HepG2 (cell line): ENCODE measurements around the gene FASLG. TPM values are rescaled to one million over a fixed set of nuclear protein-coding genes. Genes with fewer than 3 reads are reported as not detected.

ENCODE experiments used
- ATAC-seq: fragments of 200-7000 bp; cut with Tn5 transposase; 3 replicates; pipeline ENCODE4 v1.9.1; 2020; ENCODE audit warnings: mild to moderate bottlenecking, moderate library complexity
- BruUV-seq: library from RNA; stranded (reverse); fragments of 400-500 nt; replicated peaks from 2 replicates; lab custom pipeline; 2021; lab: Mats Ljungman, UMichigan
- CTCF ChIA-PET: fragments of 300-600 bp; formaldehyde crosslinking; extraction: SDS; loops from one replicate; lab custom pipeline; 2021; ENCODE audit warnings: low total read pairs, inconsistent platforms, low intra/inter-chr PET ratio; lab: Yijun Ruan, JAX
- POLR2A ChIA-PET: fragments of 350-600 bp; sonication (Branson Sonifier 250); formaldehyde crosslinking; loops from one replicate; lab custom pipeline; 2020; ENCODE audit warnings: antibody characterized with exemption, inconsistent platforms; lab: Yijun Ruan, JAX
- DNase-seq: peaks from one replicate; pipeline ENCODE4 v3.0.0-alpha.2; 2015; ENCODE audit warnings: low spot score
- FAIRE-seq: peaks from 3 replicates; lab custom pipeline; 2011; peaks lifted over from hg19 to GRCh38; lab: Jason Lieb, UNC
- H2AFZ ChIP-seq: one replicate; pipeline ENCODE4 v1.6.1; 2011; ENCODE audit warnings: low read length, inconsistent platforms
- H3K27ac ChIP-seq: fragments of 300-600 bp; 3 replicates; pipeline ENCODE4 v1.8.0; 2011; ENCODE audit warnings: mixed run types, mild to moderate bottlenecking, mixed read lengths, low read length, inconsistent platforms; ENCODE audit not compliant: insufficient read depth; ENCODE audit errors: extremely low read length
- H3K27me3 ChIP-seq, 2 experiments: fragments of 200-600 bp in 1 of 2; 2 replicates in 1 of 2; 3 replicates in 1 of 2; pipeline versions ENCODE4 v1.6.0 to v1.8.0; 2011; ENCODE audit warnings: low read length in 2 of 2, mild to moderate bottlenecking in 2 of 2, moderate library complexity in 2 of 2, inconsistent platforms in 1 of 2; ENCODE audit not compliant: insufficient read depth in 2 of 2, control insufficient read depth in 1 of 2
- H3K36me3 ChIP-seq, 2 experiments: fragments of 200-600 bp in 1 of 2; replicated peaks in 1 of 2; 2 replicates in 1 of 2; 3 replicates in 1 of 2; pipeline versions ENCODE4 v1.5.1 to v1.8.0; 2011; ENCODE audit warnings: low read length in 2 of 2, inconsistent platforms in 1 of 2; ENCODE audit not compliant: insufficient read depth in 2 of 2, control insufficient read depth in 1 of 2
- H3K4me1 ChIP-seq: 2 replicates; pipeline ENCODE4 v1.5.1; 2012; ENCODE audit warnings: low read length, inconsistent platforms; ENCODE audit not compliant: insufficient read depth
- H3K4me2 ChIP-seq: 2 replicates; pipeline ENCODE4 v1.6.0; 2011; ENCODE audit warnings: low read depth, low read length, inconsistent platforms
- H3K4me3 ChIP-seq, 3 experiments: fragments of 200-600 bp in 1 of 3; sonication (generic), shearing (Covaris generic) in 1 of 3; replicated peaks in 1 of 3; 2 replicates each; pipeline ENCODE4 v1.5.1; 2011 to 2016; ENCODE audit warnings: low read length in 3 of 3, inconsistent platforms in 2 of 3, low read depth in 2 of 3, mild to moderate bottlenecking in 2 of 3, control low read depth in 1 of 3, mixed read lengths in 1 of 3; ENCODE audit not compliant: insufficient read depth in 1 of 3
- H3K79me2 ChIP-seq: one replicate; pipeline ENCODE4 v1.6.1; 2011; ENCODE audit warnings: low read length, inconsistent platforms; ENCODE audit not compliant: insufficient read depth
- H3K9ac ChIP-seq: 2 replicates; pipeline ENCODE4 v1.6.0; 2011; ENCODE audit warnings: mild to moderate bottlenecking, low read depth, low read length, inconsistent platforms; ENCODE audit not compliant: insufficient read depth
- H3K9me3 ChIP-seq: 2 replicates; pipeline ENCODE4 v1.5.1; 2012; ENCODE audit warnings: mild to moderate bottlenecking, low read length
- H4K20me1 ChIP-seq: 2 replicates; pipeline ENCODE4 v1.6.0; 2011; ENCODE audit warnings: inconsistent platforms, mild to moderate bottlenecking, low read length, moderate library complexity; ENCODE audit not compliant: insufficient read depth
- AHR ChIP-seq: IDR thresholded peaks from 2 replicates; pipeline ENCODE4 v1.6.1; 2018; ENCODE audit warnings: missing genetic modification reagents, missing compliant biosample characterization
- ATRX ChIP-seq: sonication (generic); formaldehyde crosslinking; IDR thresholded peaks from 2 replicates; pipeline ENCODE4 v1.4.0; 2020; ENCODE audit warnings: missing genetic modification reagents, borderline replicate concordance
- ETV5 ChIP-seq: IDR thresholded peaks from 2 replicates; pipeline ENCODE4 v1.6.1; 2018; ENCODE audit warnings: missing biosample characterization, missing genetic modification reagents, inconsistent platforms, borderline replicate concordance
- HMG20B ChIP-seq: conservative IDR thresholded peaks from 2 replicates; pipeline ENCODE4 v1.6.1; 2016; ENCODE audit warnings: missing genetic modification reagents, missing compliant biosample characterization
- JUN ChIP-seq: sonication (generic); formaldehyde crosslinking; IDR thresholded peaks from 2 replicates; pipeline ENCODE4 v1.4.0; 2020; ENCODE audit warnings: mild to moderate bottlenecking, missing genetic modification reagents
- JUNB ChIP-seq: sonication (generic); formaldehyde crosslinking; IDR thresholded peaks from 2 replicates; pipeline ENCODE4 v1.8.0; 2022; ENCODE audit warnings: missing genetic modification reagents, mild to moderate bottlenecking, borderline replicate concordance
- LRRFIP1 ChIP-seq: sonication (generic); formaldehyde crosslinking; conservative IDR thresholded peaks from 2 replicates; pipeline ENCODE4 v1.4.0; 2020; ENCODE audit warnings: missing genetic modification reagents
- MXD4 ChIP-seq: IDR thresholded peaks from 2 replicates; pipeline ENCODE4 v1.6.1; 2016; ENCODE audit warnings: mild to moderate bottlenecking, missing biosample characterization, missing genetic modification reagents
- NFE2 ChIP-seq: sonication (generic); formaldehyde crosslinking; IDR thresholded peaks from 2 replicates; pipeline ENCODE4 v1.4.0; 2020; ENCODE audit warnings: missing genetic modification reagents
- NONO ChIP-seq, 2 experiments: fragments of 450-650 bp in 1 of 2; sonication (generic) in 1 of 2; formaldehyde crosslinking in 1 of 2; IDR thresholded peaks in 1 of 2; conservative IDR thresholded peaks in 1 of 2; 2 replicates each; pipeline versions ENCODE4 v1.6.1 to v1.8.0; 2017 to 2022; ENCODE audit warnings: mild to moderate bottlenecking in 1 of 2, missing genetic modification reagents in 1 of 2, moderate library complexity in 1 of 2
- NR2F6 ChIP-seq, 2 experiments: IDR thresholded peaks; 2 replicates each; pipeline ENCODE4 v1.6.1; 2016; ENCODE audit warnings: antibody characterized with exemption in 1 of 2, mild to moderate bottlenecking in 1 of 2
- RBM22 ChIP-seq: fragments of 200-400 bp; formaldehyde crosslinking; optimal IDR thresholded peaks from 2 replicates; pipeline ENCODE3; 2017; ENCODE audit warnings: mild to moderate bottlenecking, low read length, moderate library complexity
- SCMH1 ChIP-seq: sonication (generic); formaldehyde crosslinking; IDR thresholded peaks from 2 replicates; pipeline ENCODE4 v1.9.0; 2021; ENCODE audit warnings: missing genetic modification reagents, mild to moderate bottlenecking, borderline replicate concordance
- SOX6 ChIP-seq, 2 experiments: fragments of 450-650 bp in 1 of 2; sonication (generic) in 1 of 2; formaldehyde crosslinking in 1 of 2; IDR thresholded peaks; 2 replicates each; pipeline versions ENCODE4 v1.4.0 to v1.6.1; 2017 to 2020; ENCODE audit warnings: antibody characterized with exemption in 1 of 2, mild to moderate bottlenecking in 1 of 2, missing genetic modification reagents in 1 of 2
- SP2 ChIP-seq: sonication (generic); formaldehyde crosslinking; IDR thresholded peaks from 2 replicates; pipeline ENCODE4 v1.5.1; 2020; ENCODE audit warnings: mild to moderate bottlenecking, missing genetic modification reagents
- SUZ12 ChIP-seq: fragments of 150-350 bp; IDR thresholded peaks from 2 replicates; pipeline ENCODE4 v1.6.1; 2014; ENCODE audit warnings: low read depth, low read length
- ZNF484 ChIP-seq: sonication (generic); formaldehyde crosslinking; IDR thresholded peaks from 2 replicates; pipeline ENCODE4 v1.5.1; 2020; ENCODE audit warnings: mild to moderate bottlenecking, low read depth, missing genetic modification reagents, borderline replicate concordance
- ZNF670 ChIP-seq: sonication (generic); formaldehyde crosslinking; IDR thresholded peaks from 2 replicates; pipeline ENCODE4 v1.8.0; 2022; ENCODE audit warnings: mild to moderate bottlenecking, missing genetic modification reagents, borderline replicate concordance
- WGBS: methylation state at CpG from one replicate; pipeline ENCODE4 v1.1.6; 2017; ENCODE audit warnings: low lambda C conversion rate; 5-methylcytosine and 5-hydroxymethylcytosine counted together
- in situ Hi-C: cut with HindIII; loops from 2 replicates; pipeline ENCODE4 v1.10.0; 2017; ENCODE audit warnings: low pct_unique_long_range_greater_than_20kb; ENCODE audit not compliant: extremely low pct_ligation_motif_present
- intact Hi-C: fragments of 100-400 bp; cut with micrococcal nuclease; formaldehyde crosslinking; loops from one replicate; pipeline ENCODE4 v1.10.0; 2022; ENCODE audit not compliant: unreplicated experiment
- polyA plus RNA-seq, 8 experiments: library from polyadenylated mRNA; depleted of rRNA in 3 of 8; stranded (reverse) in 7 of 8; unstranded in 1 of 8; fragments of >200 nt; fragmentation: Illumina TruSeq in 4 of 8; extraction: Trizol in 4 of 8; gene quantifications; 2 replicates each; pipeline versions ENCODE4 v1.2.1 to v1.2.3, GENCODE V29; 2011 to 2016; ENCODE audit warnings: low read depth in 4 of 8, missing spikeins in 1 of 8, mixed read lengths in 1 of 8; ENCODE audit not compliant: insufficient read depth in 1 of 8
- total RNA-seq, 5 experiments: library from RNA; depleted of rRNA; stranded (reverse); fragments of >200 nt; fragmentation: Illumina TruSeq; extraction: Trizol; gene quantifications; 2 replicates each; pipeline ENCODE4 v1.2.3, GENCODE V29; 2016; ENCODE audit warnings: low read depth in 1 of 5

Gene FASLG
- total and polyA plus RNA-seq, 2 of the 13 experiments (the other 11 are each of a cell fraction or from before 2014, with no cell fraction given): 0.08 TPM; not detected in 1

GRCh38 chr1:172670791-172671190, 11.9 kb downstream of the FASLG start:
- Histone ChIP-seq H4K20me1 (no peaks in the 10 kb centered on the region), H3K27me3 (no peaks in the 10 kb centered on the region; a peak in 1 of 5 replicates), H3K4me3 (no peak overlapping the region), H3K9ac (no peak overlapping the region), H3K79me2 (no peaks in the 10 kb centered on the region)
- intact Hi-C loops: no loop called here
- ATAC-seq (no peak), DNase-seq (no peak), FAIRE-seq (no peak)
- 12% methylated on average over 4 of the region's 4 CpGs for WGBS
- TF ChIP-seq SUZ12: no peak
- TF ChIP-seq NR2F6 (IDR thresholded peaks at IDR 0.05): no peak
- no peak for TF ChIP-seq NR2F6 (CRISPR knock-in tag; IDR thresholded peaks at IDR 0.05)
- TF ChIP-seq SP2 (CRISPR knock-in tag): no peak
- TF ChIP-seq MXD4 (CRISPR knock-in tag): no peak
- no peak for TF ChIP-seq JUN (CRISPR knock-in tag)
- no peak for TF ChIP-seq NONO (IDR thresholded peaks at IDR 0.05)
- TF ChIP-seq NONO (CRISPR knock-in tag; conservative IDR thresholded peaks at IDR 0.05): no peak
- TF ChIP-seq SOX6 (IDR thresholded peaks at IDR 0.05): no peak
- TF ChIP-seq SOX6 (CRISPR knock-in tag; IDR thresholded peaks at IDR 0.05): no peak
- TF ChIP-seq HMG20B: no peak
- no peak for TF ChIP-seq JUNB (CRISPR knock-in tag)
- no peak for TF ChIP-seq ATRX (CRISPR knock-in tag)
- no peak for TF ChIP-seq NFE2
- TF ChIP-seq ZNF484: no peak
- no peak for TF ChIP-seq ETV5 (CRISPR knock-in tag)
- TF ChIP-seq SCMH1: no peak
- no peak for TF ChIP-seq ZNF670 (CRISPR knock-in tag)
- TF ChIP-seq RBM22: no peak
- no peak for TF ChIP-seq LRRFIP1 (CRISPR knock-in tag)
- no peak for TF ChIP-seq AHR (CRISPR knock-in tag)
- TF ChIP-seq, all 625 proteins: peak for 0
- in situ Hi-C loops: no loop called here
- Histone ChIP-seq H3K36me3 (no peaks in the 10 kb centered on the region), H2AFZ (no peak overlapping the region), H3K4me1 (no peaks in the 10 kb centered on the region), H3K27ac (no peak overlapping the region), H3K4me2 (no peak overlapping the region), H3K9me3 (no peaks in the 10 kb centered on the region)
- no TSS peak for BruUV-seq
- CTCF ChIA-PET: no interaction called here
- POLR2A ChIA-PET: no interaction called here
